Kidney (tissue), 14 donors: ENCODE data around the gene CLEC10A. TPM values are rescaled to one million over a fixed set of nuclear protein-coding genes. Genes with fewer than 3 reads are reported as not detected.

Experiments
- DNase-seq, 5 donors: peaks; one replicate each; pipeline ENCODE4 v3.0.0-alpha.2; 2013 to 2020
- FAIRE-seq: peaks from 2 replicates; lab custom pipeline; 2012; peaks lifted over from hg19 to GRCh38; lab: Jason Lieb, UNC
- H3K27ac ChIP-seq, 2 donors: one replicate each; pipeline ENCODE4 v1.7.0; 2013; ENCODE audit warnings: low read depth in 2 of 2, low read length in 2 of 2, inconsistent platforms in 1 of 2
- H3K27me3 ChIP-seq: one replicate; pipeline ENCODE4 v1.7.1; 2013; ENCODE audit warnings: low read length, inconsistent platforms; ENCODE audit not compliant: control insufficient read depth, insufficient read depth
- H3K36me3 ChIP-seq, 3 donors: one replicate each; pipeline versions ENCODE4 v1.7.0 to v1.7.1; 2013; ENCODE audit warnings: low read length in 3 of 3, control low read depth in 1 of 3, inconsistent platforms in 1 of 3; ENCODE audit not compliant: insufficient read depth in 3 of 3, control insufficient read depth in 2 of 3
- H3K4me1 ChIP-seq, 3 donors: one replicate each; pipeline versions ENCODE4 v1.7.0 to v1.7.1; 2013; ENCODE audit warnings: low read length in 3 of 3, inconsistent platforms in 1 of 3, low read depth in 1 of 3; ENCODE audit not compliant: control insufficient read depth in 2 of 3, insufficient read depth in 2 of 3
- H3K4me3 ChIP-seq, 3 donors: one replicate each; pipeline versions ENCODE4 v1.7.0 to v1.8.1; 2013; ENCODE audit warnings: low read length in 3 of 3, control low read depth in 1 of 3, inconsistent platforms in 1 of 3
- H3K9ac ChIP-seq, 3 donors: one replicate each; pipeline versions ENCODE4 v1.7.0 to v1.7.1; 2013; ENCODE audit warnings: low read length in 3 of 3, control low read depth in 1 of 3, inconsistent platforms in 1 of 3
- H3K9me3 ChIP-seq, 3 donors: one replicate each; pipeline versions ENCODE4 v1.7.0 to v1.7.1; 2013; ENCODE audit warnings: low read length in 3 of 3, control low read depth in 1 of 3, inconsistent platforms in 1 of 3; ENCODE audit not compliant: control insufficient read depth in 2 of 3, insufficient read depth in 1 of 3
- CTCF ChIP-seq: IDR thresholded peaks from 3 replicates; pipeline ENCODE4 v1.5.1; 2012; ENCODE audit warnings: mild to moderate bottlenecking, moderate library complexity, borderline replicate concordance; ENCODE audit not compliant: insufficient read depth; ENCODE audit errors: extremely low read depth
- intact Hi-C: fragments of 100-400 bp; cut with DNase I; formaldehyde crosslinking; loops from one replicate; pipeline ENCODE4 v1.11.1; 2022
- polyA plus RNA-seq: library from polyadenylated mRNA; stranded (reverse); fragments of 350-450 nt; fragmentation: Illumina TruSeq; extraction: RNeasy Lipid Tissue Mini Kit (QIAGEN cat#74804); gene quantifications from one replicate; pipeline ENCODE4 v1.2.3, GENCODE V29; 2014; ENCODE audit warnings: low read depth, low replicate concordance; ENCODE audit not compliant: insufficient read depth
- total RNA-seq: library from RNA; stranded (reverse); fragmentation: NEBNext Ultra II Directional; extraction: Animal tissue kit (Norgen Biotek cat#: 25700); gene quantifications from one replicate; pipeline ENCODE4 v1.2.1, GENCODE V29; 2021
- donor health status: control.
- donor health status: control.
- donor health status: control.
- donor health status: control.
- donor health status: control.
- donor health status: DM: yes; HTN: yes; CAD: no.
- donor health status: Normal renal cell carcinoma (clear cell type).

CLEC10A gene
- total and polyA plus RNA-seq, 2 donors from 2014 or later: 1.5 to 16.1 TPM

- H3K27me3 ChIP-seq: no peaks in the 10 kb centered on the region
- intact Hi-C loops: no loop called here
- H3K9me3 ChIP-seq: no peaks in the 10 kb centered on the region
- H3K27ac ChIP-seq: peak overlapping the region; percentile 9 to 33
- no peak overlapping the region for H3K4me3 ChIP-seq
- TF ChIP-seq CTCF: no peak
- DNase-seq (peak in 1 of 5 donors; percentile 56), FAIRE-seq (no peak)
- no peaks in the 10 kb centered on the region for H3K36me3 ChIP-seq
- peaks cover 0 to 7% (median 0%) of the 10 kb centered on the region in 3 donors for H3K4me1 ChIP-seq
- H3K9ac ChIP-seq: no peak overlapping the region
These were observed 50.4 kb downstream of the CLEC10A start for GRCh38 chr17:7029659-7030058.

GRCh38 chr17:7029096-7029495 is 51.0 kb downstream of the CLEC10A start:
- FAIRE-seq (no peak), DNase-seq (no peak)
- no peaks in the 10 kb centered on the region for H3K36me3 ChIP-seq
- H3K9me3 ChIP-seq: no peaks in the 10 kb centered on the region
- H3K27me3 ChIP-seq: no peaks in the 10 kb centered on the region
- intact Hi-C loops: no loop called here
- TF ChIP-seq CTCF: no peak
- no peak overlapping the region for H3K9ac ChIP-seq
- H3K27ac ChIP-seq: peak overlapping the region; percentile 9 to 33
- peaks cover 0 to 7% (median 0%) of the 10 kb centered on the region in 3 donors for H3K4me1 ChIP-seq
- H3K4me3 ChIP-seq: no peak overlapping the region

- Histone ChIP-seq H3K9ac (no peak overlapping the region), H3K36me3 (no peaks in the 10 kb centered on the region), H3K4me3 (no peak overlapping the region), H3K27me3 (peaks cover 7% of the 10 kb centered on the region), H3K9me3 (no peaks in the 10 kb centered on the region), H3K27ac (no peak overlapping the region), H3K4me1 (peaks cover 0 to 7% (median 3%) of the 10 kb centered on the region in 3 donors)
- intact Hi-C loops: no loop called here
- DNase-seq: no peak
- FAIRE-seq: no peak
- TF ChIP-seq CTCF: no peak
These were observed 52.7 kb downstream of the CLEC10A start for GRCh38 chr17:7027335-7027734.
